ENCODE data around the gene HSD17B14.

Gene HSD17B14

GRCh38 chr19:48822514-48822913 lies 13.8 kb downstream of the HSD17B14 start:
- no peak for DNase-seq

GRCh38 chr19:48821633-48822032 lies 14.7 kb downstream of the HSD17B14 start:
- no peak for DNase-seq

GRCh38 chr19:48819366-48819816 lies 16.9 kb downstream of the HSD17B14 start:
- DNase-seq: no peak

GRCh38 chr19:48818234-48818820 lies 18.0 kb downstream of the HSD17B14 start:
- DNase-seq: no peak

- DNase-seq: no peak
Measured at GRCh38 chr19:48817585-48818124, 18.6 kb downstream of the HSD17B14 start.

GRCh38 chr19:48815870-48816501 lies 20.3 kb downstream of the HSD17B14 start:
- DNase-seq: no peak

- no peak for DNase-seq
Measured at GRCh38 chr19:48814895-48815294, 21.4 kb downstream of the HSD17B14 start.

- no peak for DNase-seq
Measured at GRCh38 chr19:48813123-48813913, 23.0 kb downstream of the HSD17B14 start.

GRCh38 chr19:48812094-48812929 lies 24.0 kb downstream of the HSD17B14 start:
- peak; percentile 68 for DNase-seq

- DNase-seq: no peak
Measured at GRCh38 chr19:48810151-48810550, 26.1 kb downstream of the HSD17B14 start.

- no peak for DNase-seq
Measured at GRCh38 chr19:48807590-48808308, 28.5 kb downstream of the HSD17B14 start.

GRCh38 chr19:48806818-48807589 lies 29.3 kb downstream of the HSD17B14 start:
- no peak for DNase-seq

- peak; percentile 39 for DNase-seq
Measured at GRCh38 chr19:48806518-48806817, 29.8 kb downstream of the HSD17B14 start.

GRCh38 chr19:48805452-48805851 lies 30.8 kb downstream of the HSD17B14 start:
- no peak for DNase-seq

GRCh38 chr19:48804496-48804895 lies 31.8 kb downstream of the HSD17B14 start:
- no peak for DNase-seq

- DNase-seq: no peak
Measured at GRCh38 chr19:48802623-48803022, 33.7 kb downstream of the HSD17B14 start.

- DNase-seq: no peak
Measured at GRCh38 chr19:48799358-48800300, 36.7 kb downstream of the HSD17B14 start.

- no peak for DNase-seq
Measured at GRCh38 chr19:48798937-48799336, 37.4 kb downstream of the HSD17B14 start.

- no peak for DNase-seq
Measured at GRCh38 chr19:48797103-48797502, 39.2 kb downstream of the HSD17B14 start.
